EL (cell line): ENCODE results near the gene ABCC10.
A peak's percentile ranks its signal among the peaks of the same experiment; 100 is the strongest.
"Not testable (repeated sequence)": the region's sequence is repeated elsewhere in the genome, so short reads cannot be mapped to it uniquely, and the experiment has no call there.

Experiments used
- DNase-seq: peaks from one replicate; pipeline ENCODE4 v3.0.0-alpha.2; 2016

The ABCC10 gene

DNA sequence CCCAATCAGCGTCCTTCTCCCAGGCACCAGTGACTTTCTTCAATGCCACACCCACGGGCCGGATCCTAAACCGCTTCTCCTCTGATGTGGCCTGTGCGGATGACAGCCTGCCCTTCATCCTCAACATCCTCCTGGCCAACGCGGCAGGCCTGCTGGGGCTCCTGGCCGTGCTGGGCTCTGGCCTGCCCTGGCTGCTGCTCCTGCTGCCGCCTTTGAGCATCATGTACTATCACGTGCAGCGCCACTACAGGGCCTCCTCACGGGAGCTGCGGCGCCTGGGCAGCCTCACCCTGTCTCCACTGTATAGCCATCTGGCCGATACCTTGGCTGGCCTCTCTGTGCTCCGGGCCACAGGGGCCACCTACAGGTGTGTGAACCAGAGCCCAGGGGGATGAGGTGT lies 18.2 kb downstream of the ABCC10 start:
- no peak for DNase-seq

DNA sequence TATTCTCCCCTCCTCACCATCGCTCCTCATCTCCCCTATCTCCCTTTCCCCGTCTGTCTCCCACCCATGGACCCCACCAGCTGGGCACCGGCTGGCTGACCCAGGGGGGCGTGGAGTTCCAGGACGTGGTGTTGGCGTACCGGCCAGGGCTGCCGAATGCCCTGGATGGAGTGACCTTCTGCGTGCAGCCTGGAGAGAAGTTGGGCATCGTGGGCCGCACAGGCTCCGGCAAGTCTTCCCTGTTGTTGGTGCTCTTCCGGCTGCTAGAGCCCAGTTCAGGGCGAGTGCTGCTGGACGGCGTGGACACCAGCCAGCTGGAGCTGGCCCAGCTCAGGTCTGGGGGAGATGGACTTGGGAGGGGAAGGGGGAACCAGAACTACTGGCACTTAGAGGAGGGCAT lies 20.3 kb downstream of the ABCC10 start:
- DNase-seq = no peak

DNA sequence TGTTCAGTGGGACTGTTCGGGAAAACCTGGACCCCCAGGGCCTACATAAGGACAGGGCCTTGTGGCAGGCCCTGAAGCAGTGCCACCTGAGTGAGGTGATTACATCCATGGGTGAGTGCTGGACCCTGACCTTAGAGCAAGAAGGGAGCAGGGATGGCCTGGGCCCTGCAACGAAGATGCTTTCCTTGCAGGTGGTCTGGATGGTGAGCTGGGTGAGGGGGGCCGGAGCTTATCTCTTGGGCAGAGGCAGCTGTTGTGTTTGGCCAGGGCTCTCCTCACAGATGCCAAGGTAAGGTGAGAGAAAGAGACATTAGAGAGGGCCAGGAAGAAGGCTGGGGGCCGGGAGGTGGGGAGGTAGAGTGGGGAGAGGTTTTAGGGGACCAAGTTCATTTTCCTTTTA lies 21.6 kb downstream of the ABCC10 start:
- DNase-seq = no peak

DNA sequence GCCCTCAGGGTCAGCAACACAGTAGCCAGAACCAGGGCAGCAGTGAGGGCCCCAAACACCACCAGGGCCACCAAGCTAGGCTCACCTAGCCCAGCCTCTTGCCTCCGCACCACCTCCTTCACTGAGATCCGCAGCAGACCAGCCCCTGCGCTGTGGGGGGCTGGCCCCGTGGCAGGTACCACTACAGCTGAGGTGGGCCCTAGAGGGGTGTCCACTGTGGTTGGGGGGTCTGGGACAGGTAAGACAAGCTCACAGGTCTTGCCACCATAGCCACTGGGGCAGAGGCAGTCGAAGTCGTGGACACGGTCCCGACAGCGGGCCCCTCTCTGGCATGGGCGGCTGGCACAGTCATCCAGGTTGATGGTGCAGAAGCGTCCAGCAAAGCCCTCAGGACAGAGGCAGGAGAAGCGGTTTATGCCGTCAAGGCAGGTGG lies 23.4 kb downstream of the ABCC10 start:
- no peak for DNase-seq

DNA sequence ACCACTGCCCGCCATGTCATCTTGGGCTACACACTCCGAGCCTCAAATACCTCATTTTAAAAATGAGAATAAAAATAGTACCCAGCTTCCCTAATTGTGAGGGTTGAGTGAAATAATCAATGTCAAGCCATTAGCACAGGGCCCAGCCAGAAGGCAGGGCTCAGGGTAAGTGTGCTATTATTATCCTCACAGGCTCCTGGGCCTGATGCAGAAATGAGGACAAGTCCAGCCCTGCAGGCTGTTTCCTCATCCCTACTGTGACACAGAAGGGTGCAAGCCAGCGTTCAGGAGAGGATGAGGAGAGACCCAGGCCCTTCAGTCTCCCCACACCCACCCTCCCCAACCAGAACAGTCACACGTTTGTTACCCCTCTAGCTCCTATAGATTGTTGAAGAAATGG lies 24.0 kb downstream of the ABCC10 start:
- no peak for DNase-seq

DNA sequence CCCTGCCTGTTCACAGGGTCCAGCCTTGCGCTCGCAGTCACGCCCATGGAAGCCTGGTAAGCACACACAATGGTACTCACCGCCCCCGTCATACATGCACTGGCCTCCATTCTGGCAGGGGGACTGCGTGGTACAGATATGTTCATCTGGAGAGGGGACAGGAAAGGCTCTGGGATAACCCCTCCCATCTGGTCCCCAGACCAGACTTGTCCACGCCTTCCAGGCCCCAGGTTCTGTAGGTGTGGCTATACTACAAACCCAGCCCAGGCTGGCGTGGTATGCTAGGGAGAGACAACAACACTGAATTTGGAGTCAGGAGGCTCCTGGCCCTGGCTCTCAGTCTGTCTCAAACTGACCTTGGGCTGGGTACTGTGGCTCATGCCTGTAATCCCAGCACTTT lies 24.6 kb downstream of the ABCC10 start:
- no peak for DNase-seq

DNA sequence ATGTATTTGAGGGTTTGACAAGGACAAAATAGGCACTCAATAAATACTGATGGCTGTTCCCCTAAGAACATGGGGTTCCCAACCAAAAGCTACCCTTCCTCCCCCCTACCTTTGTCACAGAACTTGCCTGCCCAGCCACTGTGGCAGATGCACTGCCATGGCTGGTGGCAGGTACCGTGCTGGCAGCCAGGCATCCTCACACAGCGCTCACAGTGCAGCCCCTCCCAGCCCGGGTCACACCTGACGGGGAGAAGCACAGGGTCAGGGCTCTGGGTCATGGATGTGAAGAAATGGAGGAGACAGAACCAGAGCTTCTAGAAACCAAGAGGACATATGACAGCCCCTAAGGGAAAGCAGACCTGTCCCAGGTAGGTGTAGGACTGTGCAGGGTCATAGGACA lies 25.6 kb downstream of the ABCC10 start:
- no peak for DNase-seq

DNA sequence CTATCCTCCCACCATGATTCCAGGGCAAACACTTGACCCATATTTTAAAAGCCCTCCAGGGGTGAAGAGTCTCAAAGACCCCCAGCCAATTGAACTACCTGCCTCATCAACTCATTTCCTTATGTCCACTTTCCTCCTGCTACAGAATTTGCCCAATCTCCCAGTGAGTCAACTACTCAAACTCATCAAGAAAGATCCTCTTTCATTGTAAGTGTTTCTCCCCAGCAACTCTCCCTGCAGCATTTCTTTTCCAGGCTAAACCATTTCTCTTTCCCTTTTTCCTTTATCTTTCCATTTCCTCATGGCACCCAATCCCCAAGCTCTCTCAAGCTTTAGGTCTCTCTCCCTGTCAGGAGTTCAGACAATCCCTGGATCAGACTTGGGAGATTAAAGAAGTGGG lies 26.5 kb downstream of the ABCC10 start:
- no peak for DNase-seq

DNA sequence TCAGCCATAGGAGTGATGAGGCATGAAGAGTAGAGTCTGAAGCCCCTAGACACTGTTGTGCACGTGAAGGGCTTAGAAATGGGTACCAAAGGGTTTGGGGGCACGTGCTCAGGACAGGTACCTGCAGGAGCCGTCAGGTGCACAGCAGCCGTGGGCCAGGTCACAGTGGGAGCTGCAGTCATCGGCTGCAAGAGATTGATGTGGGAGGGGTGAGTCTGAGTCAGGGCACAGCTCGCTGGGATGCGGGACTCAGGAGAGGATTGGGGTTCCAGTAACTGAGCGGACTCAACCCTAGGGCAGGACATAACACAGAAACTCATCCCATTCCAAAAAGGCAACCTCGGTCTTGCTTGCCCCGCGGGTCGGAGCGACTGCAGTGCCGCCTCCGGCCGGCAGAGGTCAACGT lies 27.0 kb downstream of the ABCC10 start:
- DNase-seq = no peak

DNA sequence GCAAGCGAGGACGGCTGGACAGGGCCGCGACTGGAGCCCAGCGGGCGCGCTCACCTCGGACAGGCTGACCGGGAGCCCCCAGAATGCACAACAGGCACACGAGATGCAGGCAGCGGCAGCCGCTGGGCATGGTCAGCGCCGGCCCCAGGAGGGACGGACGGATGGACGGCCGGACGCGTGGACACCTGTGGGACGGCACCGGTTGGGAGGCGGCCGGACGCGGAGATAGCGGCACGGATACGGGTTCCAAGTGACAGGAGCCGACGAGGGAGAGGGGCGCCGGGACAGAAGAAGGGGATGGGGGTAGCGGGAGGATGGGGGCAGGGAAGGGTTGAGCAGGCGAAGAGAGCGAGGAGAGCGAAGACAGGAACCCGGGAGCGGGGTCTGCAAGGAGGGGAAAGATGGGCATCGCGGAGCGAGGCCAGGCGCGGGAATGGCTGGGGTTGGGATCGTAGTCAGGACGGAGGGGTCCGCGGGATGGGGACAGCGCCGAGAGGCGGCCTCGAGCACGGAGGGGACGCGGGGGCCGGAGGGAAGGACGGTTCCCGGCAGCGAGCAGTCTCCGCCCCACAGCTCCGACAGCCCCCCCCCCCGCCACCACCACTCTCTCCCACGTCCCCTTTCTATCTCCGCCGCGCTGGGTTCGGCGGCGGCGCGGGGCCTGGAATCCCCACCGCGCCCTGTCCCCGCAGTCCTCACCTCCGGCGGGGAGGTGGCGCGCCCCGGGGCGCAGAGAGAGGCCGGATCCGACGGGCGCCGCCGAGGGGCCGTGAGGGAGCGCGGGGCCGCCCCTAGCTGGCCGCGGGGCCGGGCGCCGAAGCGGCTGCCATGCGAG lies 27.6 kb downstream of the ABCC10 start:
- DNase-seq = peak; percentile 87

DNA sequence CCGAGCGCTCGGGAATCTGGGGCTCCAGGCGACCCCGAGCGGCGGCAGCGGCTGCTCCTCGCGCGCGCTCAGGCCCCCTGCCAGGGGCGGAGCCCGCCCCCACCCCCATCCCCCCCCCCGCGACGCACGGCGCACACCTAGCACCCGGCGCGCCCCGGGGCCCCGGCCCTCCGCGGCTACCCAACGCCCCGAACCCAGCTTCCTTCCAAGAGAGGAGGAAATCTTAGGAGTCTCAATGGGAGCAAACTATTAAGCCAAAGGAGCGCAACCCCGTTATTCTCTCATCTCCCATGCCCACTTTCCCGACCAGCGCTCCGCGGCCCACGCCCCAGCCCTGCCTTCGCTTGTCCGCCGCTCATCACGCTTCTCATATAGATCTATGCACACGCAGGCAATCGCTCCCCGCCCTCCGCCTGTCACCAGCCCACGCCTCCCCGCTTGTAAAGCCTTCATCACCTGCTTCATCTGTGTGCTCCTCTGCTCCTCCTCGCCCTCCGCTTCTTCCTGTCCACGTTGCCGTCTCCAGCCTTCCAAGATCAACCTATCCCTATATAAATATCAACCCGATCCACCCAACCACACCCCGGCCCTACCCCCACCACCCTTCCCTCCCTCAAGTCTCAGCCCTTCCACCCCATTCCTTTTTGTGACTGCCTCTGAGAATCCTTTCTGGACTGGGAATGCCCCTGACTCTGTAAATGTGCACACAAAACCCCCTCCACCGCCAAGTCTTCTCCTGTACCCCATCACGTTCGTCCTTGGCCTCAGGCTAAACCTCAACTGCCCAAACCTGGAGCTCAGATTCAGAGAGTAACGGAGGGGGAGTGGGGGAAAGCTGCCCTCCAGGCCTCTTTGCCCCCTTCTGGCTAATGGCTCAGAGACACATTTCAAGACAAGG lies 28.4 kb downstream of the ABCC10 start, which contains the start of gene DLK2:
Gene DLK2, minus strand, starts transcription at position 18 of the 898 bp plus-strand sequence. CDS start 723 bp downstream, outside the sequence.
- DNase-seq = peak; percentile 45

DNA sequence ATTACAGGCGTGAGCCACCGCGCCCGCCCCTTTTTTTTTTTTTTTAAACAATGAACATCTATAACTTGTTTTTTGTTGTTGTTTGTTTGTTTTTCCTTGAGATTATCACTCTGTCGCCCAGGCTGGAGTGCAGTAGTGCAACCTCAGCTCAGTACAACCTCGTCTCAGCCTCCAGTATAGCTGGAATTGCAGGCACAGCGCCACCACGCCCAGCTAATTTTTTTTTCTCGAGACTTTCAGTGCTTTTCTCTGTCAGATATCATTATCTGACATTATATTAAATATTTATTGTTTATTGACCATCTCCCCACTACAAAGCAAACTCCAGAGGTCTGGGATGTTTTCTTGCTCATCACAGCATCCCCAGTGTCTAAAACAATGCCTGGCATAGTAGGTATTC lies 30.3 kb downstream of the ABCC10 start:
- DNase-seq = no peak

DNA sequence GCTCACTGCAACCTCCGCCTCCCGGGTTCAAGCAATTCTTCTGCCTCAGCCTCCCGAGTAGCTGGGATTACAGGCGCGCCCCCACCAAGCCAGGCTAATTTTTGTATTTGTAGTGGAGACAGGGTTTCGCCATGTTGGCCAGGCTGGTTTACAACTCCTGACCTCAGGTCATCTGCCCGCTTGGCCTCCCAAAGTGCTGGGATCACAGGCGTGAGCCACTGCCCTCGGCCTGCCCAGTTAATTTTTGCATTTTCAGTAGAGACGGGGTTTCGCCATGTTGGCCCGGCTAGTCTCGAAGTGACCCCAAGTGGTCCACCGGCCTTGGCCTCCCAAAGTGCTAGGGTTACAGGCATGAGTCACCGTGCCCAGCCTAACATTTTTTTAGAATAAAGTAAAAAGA lies 30.8 kb downstream of the ABCC10 start:
- not testable (repeated sequence) for DNase-seq

DNA sequence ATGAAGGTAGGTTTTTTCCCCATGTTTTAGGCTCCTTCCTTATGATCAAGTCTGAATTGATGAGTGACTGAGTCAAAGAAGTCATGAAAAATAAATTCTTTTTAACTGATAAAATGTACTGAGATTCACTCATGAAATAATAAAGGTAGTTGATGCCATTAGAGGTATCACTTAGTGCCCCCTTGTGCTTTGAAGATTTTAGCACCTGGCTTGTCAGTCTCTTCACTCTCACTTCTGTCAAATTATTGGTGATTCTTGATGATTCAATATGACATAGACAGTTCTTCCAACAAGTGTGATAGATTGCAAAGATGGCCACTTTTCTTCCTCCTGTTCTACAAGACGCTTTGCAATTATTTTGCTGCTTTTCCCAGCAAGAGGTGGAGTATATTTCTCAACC lies 32.2 kb downstream of the ABCC10 start:
- no peak for DNase-seq

DNA sequence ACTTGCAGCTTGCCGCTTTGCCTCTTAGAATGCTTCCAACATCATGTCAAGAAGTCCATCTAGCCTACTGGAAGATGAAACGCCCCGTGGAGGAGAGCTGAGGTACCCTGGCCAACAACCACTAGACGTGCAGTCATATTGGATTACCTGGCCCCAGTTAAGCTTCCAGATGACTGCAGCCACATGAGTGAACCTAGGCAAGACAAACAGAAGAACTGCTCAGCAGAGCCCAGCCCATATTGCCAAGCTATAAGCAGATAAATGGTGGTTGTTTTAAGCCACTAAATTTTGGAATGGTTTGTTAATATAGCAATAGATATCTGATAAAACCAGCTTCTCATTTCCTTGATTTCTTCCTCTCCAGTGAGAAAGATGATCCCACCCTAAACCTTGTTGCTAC lies 32.7 kb downstream of the ABCC10 start:
- DNase-seq = no peak

DNA sequence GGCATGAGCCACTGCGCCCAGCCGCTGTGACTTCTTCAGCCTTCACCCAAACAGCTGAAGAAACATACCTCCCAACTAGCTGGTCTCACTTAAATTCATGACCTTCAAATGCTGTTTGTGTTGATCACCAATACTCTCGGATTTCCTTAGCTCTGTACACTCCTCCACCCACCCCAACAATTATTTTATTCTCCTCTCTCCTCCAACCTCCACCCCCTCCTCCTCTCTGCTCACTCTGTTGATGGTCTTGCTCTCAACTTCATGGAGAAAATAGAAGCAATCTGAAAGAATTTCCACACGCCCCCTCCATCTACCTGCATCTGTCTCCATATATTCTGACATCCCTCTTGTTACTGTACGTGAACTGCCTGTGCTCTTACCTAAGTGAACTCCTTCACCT lies 34.6 kb downstream of the ABCC10 start:
- no peak for DNase-seq

DNA sequence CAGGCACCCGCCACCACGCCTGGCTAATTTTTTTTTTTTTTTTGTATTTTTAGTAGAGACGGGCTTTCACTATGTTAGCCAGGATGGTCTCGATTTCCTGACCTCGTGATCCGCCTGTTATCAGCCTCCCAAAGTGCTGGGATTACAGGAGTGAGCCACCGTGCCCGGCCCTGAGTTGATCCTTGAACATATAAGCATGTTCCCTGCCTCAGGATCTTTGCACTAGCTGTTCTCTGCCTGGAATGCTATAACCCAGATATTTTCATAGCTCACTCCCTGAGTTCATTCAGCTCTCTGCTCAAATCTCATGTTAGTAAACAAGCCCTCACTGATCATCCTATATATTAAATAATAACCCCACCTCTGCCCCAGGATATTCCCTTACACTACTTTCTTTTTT lies 37.0 kb downstream of the ABCC10 start:
- DNase-seq = no peak

DNA sequence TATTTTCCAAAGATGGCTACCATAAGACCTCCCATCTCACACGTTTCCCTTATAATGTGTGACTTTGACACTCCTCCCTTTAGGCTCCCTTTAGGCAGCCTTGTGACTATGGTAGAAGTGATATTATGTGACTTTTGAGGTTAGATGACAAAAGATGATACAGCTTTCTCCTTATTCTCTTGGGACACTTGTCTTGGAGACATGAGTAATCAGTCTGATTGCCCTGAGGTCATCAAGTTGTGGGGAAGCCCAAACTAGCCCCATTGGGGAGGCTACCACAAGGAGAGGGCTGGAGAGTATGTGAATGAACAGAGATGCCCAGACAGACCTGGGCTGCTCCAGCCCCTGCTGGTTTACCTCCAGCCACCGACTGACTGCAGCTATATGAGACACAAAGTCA lies 38.6 kb downstream of the ABCC10 start:
- DNase-seq = no peak

DNA sequence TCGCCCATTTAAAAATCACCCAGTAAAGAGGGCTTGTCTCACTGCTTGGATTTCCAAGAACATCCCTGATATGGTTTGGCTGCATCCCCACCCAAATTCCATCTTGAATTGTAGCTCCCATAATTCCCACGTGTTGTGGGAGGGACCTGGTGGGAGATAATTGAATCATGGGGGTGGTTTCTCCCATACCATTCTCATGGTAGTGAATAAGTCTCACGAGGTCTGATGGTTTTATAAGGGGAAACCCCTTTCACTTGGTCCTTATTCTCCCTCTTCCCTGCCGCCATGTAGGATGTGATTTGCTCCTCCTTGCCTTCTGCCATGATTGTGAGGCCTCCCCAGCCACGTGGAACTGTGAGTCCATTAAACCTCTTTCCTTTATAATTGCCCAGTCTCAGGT lies 39.9 kb downstream of the ABCC10 start:
- not testable (repeated sequence) for DNase-seq

DNA sequence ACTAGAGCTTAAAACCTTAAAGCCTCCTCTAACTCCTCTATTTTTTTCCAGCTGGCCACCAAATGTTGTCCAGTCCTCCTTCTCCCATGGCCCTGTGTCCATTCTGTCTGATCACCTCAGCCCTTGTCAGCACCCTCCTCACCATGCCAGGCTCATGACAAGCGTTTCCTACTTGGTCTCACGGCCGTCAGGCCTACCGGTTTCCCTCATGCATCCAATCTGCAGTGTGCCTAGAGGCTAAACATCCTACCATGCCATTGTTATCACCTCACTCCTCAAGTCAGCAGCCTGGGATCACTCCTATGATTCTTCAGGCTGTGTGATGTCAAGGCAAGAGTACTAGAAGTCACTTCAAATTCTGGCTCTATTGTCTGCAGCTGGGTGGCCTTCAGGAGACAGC lies 40.4 kb downstream of the ABCC10 start:
- DNase-seq = no peak

DNA sequence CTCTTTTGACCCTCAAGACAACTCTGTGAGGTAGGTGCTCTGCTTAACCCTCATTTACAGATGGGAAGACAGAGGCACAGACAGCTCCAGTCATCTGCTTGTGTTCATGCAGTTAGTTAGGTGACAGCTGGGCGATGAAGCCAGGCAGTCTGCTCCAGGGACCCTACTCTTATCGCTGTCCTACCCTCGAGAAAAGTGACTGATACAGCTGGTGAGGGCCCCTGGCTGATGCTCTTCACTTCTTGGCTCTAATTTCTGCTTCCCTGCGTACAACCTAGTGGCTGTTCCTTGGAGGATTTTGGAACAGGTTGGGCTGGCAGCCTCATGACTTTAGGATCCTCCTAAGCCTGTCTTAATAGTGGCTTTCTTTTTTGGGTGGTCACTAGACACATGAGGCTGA lies 40.9 kb downstream of the ABCC10 start:
- DNase-seq = no peak

DNA sequence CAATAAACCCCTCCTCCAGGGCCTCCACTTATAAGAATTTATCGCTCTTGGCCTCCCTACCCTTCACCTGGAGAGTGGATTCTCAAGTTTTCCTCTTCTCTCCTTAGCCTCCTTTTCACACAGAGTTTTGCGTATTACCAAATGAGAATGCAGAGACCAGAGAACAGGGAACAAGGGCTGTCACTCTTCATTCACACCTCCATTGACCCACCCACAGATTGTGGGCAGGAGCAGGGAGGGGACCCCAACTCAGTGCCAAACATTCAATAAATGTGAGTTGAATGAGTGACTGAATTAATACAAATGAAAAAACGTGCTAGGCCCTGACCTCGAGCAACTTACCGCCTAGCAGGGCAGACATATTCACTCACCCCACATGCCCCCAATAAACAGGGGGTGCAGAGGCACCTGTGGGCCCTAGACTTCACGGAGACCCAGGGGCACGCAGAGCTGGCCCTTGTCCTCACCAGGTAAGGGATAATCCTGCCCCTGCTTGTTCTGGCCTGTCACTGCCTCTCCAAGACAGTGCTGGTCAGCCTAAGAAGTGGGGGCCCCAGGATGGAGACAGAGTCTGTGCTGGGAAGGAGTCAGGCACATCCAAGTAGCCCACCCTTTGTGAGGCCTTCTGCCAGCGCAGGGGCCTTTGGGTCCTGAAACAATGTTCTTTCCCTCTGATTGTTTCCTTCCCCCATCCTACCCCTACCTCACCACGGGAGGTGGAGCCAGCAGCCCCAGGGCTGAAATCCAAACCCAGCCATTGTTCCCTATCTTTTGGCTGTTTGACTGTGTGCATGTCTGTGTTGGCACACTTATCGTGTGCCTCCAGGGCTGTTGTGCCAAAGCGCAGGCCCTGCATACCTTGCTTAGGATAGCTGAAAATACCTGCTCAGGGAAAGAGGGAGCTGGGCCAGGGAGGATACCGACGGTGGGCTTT lies 41.7 kb downstream of the ABCC10 start:
- DNase-seq = no peak

DNA sequence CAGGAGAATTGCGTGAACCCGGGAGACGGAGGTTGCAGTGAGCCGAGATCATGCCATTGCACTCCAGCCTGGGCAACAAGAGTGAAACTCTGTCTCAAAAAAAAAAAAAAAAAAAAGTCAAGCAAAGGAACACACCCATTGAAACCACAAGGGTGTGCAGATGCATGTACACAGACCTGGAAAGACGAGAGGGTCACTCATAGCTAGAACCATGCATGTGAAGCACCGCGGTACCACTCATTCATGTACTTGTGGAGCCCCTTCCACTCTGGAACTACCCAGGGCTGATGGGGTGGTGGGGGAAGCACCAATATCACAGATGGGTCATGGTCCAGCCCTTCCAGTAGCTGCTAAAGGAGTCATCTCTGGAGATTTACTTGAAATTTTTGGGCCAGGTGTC lies 42.6 kb downstream of the ABCC10 start:
- no peak for DNase-seq
